GM12892 (cell line): ENCODE results near the gene PKNOX1.

Experiments used
- POLR2A ChIP-seq: IDR thresholded peaks from 2 replicates; pipeline ENCODE4 v1.6.1; 2011; ENCODE audit warnings: low read depth, low read length, control low read depth
- POLR2AphosphoS5 ChIP-seq: IDR thresholded peaks from 2 replicates; pipeline ENCODE4 v1.6.1; 2011; ENCODE audit warnings: low read depth, low read length, control low read depth
- TAF1 ChIP-seq: IDR thresholded peaks from 2 replicates; pipeline ENCODE4 v1.6.1; 2011; ENCODE audit warnings: low read depth, mild to moderate bottlenecking, control low read depth, low read length, borderline replicate concordance

- TF ChIP-seq POLR2A: no peak
- TF ChIP-seq TAF1: no peak
- TF ChIP-seq POLR2AphosphoS5: no peak
These were observed 38.2 kb downstream of the PKNOX1 start for GRCh38 chr21:43012596-43012995.
